LNCAP (cell line): ENCODE data around the gene SLC12A2.

Source experiments
- TF ChIP-seq, protein P1 (sequence below): fragments of 450-650 bp; IDR thresholded peaks from 2 replicates; pipeline ENCODE4 v1.5.1; 2017; ENCODE audit warnings: mild to moderate bottlenecking

SLC12A2 gene

DNA sequence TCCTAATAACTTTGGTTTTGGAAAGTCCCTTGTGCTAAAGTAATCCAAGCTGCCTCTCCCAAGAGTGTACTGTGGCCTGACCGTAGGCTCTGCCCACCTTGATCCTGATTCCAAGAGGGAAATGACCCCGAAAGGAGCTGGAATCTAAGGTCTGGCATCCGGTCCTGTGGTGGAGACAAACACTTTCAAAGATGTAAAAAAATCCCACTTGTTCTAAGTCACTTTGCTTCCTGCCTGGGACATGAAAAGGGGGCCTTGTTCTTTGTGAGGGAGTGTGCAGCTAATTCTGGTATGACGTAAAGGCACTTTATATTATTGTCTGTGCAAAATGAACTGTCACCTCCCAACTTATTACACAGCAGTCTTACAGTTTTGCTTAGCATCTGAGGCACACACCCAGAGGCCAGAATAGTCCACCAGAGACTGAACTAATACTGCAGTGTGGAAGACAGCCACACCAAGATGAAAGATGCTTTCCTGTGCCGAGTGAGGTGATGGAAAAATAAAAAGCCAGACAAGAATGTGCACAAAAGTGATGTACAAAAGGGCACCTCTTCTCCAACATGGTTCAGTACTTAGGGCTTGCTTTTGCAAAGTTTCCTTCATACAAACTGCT, 128.7 kb downstream of the SLC12A2 start:
- TF ChIP-seq, protein P1, sequence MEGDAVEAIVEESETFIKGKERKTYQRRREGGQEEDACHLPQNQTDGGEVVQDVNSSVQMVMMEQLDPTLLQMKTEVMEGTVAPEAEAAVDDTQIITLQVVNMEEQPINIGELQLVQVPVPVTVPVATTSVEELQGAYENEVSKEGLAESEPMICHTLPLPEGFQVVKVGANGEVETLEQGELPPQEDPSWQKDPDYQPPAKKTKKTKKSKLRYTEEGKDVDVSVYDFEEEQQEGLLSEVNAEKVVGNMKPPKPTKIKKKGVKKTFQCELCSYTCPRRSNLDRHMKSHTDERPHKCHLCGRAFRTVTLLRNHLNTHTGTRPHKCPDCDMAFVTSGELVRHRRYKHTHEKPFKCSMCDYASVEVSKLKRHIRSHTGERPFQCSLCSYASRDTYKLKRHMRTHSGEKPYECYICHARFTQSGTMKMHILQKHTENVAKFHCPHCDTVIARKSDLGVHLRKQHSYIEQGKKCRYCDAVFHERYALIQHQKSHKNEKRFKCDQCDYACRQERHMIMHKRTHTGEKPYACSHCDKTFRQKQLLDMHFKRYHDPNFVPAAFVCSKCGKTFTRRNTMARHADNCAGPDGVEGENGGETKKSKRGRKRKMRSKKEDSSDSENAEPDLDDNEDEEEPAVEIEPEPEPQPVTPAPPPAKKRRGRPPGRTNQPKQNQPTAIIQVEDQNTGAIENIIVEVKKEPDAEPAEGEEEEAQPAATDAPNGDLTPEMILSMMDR: no peak

DNA sequence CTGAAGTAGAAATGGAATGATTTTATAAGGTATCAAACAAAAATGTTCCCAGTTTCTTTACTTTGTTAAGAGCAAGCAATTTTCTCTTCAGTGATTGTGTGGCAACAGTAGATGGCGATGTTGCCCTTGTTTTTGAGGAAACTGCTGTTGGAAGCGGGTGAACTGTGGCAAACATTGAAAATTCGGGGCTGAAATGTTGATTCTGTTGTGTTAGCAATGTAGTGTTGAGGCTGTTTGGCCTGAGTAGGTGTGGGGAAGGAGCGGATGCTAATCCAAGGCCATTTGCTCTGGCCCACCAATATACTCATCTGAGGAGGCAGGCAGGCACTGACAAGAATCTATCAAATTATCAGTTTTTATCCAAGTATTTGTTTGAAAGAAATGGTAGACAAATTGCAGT, 129.8 kb downstream of the SLC12A2 start:
- TF ChIP-seq, protein P1: peak; percentile 72

DNA sequence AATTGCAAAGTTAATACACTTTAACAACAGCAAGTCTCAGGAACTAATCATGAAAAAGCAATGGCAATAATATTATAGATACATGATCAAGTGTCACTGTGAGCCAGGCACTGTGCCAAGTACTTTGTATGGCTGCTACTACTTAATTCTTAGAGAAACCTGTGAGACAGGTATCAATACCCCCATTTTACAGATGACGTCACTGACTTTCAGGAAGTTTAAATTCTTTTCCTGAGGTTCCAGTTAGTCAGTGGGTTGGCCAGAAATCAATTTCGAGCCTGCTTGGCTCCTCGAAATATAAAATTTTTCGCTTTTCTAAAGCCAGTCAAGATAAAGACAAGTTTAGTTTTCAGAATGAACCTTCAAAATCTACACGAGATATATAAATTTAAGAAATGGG, 130.3 kb downstream of the SLC12A2 start:
- TF ChIP-seq, protein P1: no peak

DNA sequence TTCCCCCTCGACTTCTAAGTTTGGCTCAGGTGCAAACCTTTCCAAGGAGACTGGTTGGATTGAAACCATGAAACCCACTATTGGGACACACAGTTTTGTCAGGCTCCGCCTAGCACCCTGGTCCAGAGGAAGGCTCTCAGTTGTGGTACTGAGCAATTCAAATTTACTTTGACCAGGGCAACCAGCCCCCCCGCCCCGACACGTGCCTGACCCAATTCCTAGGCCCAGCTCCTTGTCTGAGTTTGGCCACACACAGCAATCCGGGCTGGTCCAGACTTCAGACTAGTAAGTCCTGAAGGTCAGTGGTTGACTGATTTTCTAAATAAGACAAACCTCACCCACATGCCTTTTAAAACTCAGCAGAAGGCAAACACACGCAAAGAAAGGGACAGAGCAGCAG, 132.7 kb downstream of the SLC12A2 start:
- TF ChIP-seq, protein P1: no peak

DNA sequence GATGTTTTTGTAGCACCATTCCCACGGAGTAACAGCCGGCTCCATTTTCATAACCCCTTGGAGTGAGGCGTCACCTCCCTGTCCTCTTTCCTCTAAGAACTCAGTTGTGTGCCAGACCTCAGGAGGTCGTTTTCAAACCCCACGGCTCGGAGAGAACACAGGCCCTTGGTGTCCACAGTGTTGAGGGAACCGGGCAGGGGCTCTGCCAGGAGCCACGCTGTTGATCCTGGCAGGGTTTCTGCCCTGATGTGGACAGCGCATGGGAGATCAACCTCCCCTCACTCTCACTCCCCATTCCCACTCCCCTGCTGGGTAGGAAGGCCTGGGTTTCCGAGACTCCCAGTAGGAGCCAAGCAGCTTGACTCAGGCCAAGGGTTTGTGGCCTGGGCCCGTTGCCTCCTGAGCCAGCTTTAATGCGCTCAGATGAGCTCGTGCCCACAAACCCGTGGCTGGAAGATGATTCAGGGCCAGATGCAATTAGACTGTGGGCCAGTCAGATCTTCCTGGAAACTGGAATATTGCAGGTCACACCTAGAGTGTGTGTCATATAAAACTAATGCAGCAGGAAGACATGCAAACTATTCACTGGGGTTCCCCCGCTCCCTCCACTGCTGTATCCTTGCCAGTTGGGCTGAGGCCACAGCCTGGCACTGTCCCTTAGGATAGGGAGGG, 133.4 kb downstream of the SLC12A2 start:
- TF ChIP-seq, protein P1: no peak

DNA sequence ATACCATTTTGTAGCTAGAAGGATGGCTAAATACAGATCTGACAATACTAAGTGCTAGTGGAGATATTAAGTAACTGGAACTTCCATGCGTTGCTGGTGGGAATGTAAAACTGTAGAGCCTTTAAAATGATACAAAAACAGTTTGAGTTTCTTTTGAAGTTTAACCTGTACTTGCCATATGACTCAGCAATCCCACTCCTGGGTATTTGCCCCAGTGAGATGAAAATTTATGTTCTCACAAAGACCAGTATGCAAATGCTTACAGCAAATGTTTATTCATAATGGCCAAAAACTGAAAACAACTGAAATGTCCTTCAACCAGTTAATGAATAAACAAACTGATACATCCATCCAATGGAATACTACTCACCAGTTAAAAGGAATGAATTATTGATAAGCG, 137.3 kb downstream of the SLC12A2 start:
- TF ChIP-seq, protein P1: no peak

DNA sequence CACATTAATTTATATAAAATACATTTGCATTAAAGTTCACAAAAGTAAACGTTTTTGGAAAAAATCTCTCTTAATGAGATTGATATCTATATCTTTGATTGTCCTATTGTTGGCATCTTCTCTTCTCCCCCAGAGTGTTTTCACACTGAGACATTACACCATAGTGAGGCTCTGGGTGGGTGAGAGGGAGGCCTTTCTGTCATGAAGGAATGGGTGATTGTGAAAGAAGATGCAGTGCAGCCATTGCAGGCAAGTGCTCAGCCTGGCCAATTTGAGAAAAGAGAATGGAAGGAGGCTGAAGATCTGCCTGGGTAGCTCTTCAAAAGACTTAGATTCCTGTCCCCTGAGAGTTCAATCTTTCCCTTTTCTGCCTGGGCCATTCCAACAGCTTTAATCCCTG, 140.8 kb downstream of the SLC12A2 start:
- TF ChIP-seq, protein P1: no peak
